OCI-M2 (cell line): ENCODE measurements around the gene NBDY.
"Not testable (repeated sequence)": the region's sequence is repeated elsewhere in the genome, so short reads cannot be mapped to it uniquely, and the experiment has no call there.

Experiments
- DNase-seq: peaks from one replicate; lab custom pipeline; 2025; ENCODE audit not compliant: unreplicated experiment; lab: John Stamatoyannopoulos, UW

NBDY gene, protein sequence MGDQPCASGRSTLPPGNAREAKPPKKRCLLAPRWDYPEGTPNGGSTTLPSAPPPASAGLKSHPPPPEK

DNA sequence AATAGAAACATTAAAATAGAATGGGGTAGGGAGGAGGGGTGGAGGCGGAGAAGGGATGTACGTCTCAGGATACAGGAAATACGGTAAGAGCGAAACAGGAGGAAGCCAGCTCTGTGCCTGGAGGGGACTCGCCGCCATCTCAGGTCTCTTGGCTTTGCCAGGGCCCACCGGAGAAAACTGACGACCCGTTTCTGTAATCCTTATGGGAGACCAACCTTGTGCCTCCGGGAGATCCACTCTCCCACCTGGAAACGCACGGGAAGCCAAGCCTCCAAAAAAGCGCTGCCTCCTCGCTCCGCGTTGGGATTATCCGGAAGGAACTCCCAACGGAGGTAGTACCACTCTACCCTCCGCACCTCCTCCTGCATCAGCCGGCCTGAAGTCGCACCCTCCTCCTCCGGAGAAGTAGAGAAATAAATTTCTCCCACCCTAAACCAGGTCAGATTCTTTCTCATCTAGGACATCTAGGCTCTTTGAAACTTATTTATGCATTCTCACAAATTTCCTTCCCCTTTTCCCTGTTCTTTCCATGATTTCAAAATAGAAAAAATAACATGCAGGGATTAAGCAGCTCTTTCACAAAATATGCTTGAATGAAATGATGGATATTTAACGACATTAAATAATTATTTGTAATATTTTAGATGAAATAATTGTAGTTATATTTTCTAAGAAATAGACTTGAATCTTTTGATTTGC is at the start of gene NBDY:
Gene NBDY, plus strand, starts transcription at position 92 of the 699 bp plus-strand sequence. Its CDS starts 111 bp downstream, at position 203.
- no peak for DNase-seq

DNA sequence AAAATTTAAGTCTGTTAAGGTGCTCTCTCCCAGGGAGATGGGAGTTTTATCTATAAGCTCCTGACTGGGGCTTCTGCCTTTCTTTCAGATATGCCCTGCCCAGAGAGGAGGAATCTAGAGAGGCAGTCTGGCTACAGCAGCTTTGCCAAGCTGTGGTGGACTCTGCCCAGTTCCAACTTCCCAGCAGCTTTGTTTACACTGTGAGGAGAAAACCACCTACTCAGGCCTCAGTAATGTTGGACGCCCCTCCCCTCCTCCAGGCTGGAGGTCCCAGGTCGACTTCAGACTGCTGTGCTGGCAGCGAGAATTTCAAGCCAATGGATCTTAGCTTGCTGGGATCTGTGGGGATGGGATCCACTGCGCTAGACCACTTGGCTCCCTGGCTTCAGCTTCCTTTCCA is 24.5 kb upstream of the NBDY start:
- not testable (repeated sequence) for DNase-seq

DNA sequence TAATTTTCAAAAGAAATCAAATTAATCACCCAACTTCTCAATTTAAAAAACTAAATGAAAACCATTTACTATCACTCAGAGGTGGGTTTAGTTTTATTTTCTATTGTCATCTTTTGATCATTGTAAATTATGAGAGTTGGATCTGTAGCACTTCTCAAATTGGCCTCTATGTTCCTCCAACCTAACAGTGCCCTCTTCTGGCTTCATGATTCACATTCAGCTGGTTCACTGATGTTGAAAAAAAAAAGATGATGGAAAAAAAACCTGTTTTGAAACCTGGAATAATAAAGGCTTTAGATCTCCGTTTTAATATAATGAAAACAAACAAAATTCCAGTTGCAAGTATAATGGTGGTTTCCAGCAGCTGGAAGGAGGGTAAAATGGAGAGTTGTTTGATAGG is 2.4 kb upstream of the NBDY start:
- no peak for DNase-seq

- no peak for DNase-seq
Measured at GRCh38 chrX:56727531-56727930, 1.5 kb upstream of the NBDY start.

DNA sequence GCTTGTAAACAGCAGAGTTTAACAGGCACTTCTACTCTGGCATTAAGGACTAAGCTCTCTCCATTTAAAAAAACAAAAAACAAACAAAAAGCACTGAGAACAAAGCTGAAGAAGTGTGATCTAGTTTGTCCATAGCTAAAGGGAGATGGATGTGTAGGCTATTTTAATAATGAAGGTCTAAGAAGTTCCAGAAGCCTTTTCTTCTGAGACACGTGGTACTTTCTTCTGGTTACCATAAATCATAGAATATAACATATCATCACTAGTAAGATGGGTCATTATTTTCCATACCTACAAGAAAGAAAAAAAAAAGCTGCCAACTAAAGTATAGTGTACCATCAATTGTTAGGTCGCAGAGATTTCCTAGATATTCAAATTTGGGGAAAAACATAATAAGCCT is 722 bp upstream of the NBDY start:
- DNase-seq: no peak

- DNase-seq: no peak
Measured at GRCh38 chrX:56728752-56729151, 291 bp upstream of the NBDY start.

DNA sequence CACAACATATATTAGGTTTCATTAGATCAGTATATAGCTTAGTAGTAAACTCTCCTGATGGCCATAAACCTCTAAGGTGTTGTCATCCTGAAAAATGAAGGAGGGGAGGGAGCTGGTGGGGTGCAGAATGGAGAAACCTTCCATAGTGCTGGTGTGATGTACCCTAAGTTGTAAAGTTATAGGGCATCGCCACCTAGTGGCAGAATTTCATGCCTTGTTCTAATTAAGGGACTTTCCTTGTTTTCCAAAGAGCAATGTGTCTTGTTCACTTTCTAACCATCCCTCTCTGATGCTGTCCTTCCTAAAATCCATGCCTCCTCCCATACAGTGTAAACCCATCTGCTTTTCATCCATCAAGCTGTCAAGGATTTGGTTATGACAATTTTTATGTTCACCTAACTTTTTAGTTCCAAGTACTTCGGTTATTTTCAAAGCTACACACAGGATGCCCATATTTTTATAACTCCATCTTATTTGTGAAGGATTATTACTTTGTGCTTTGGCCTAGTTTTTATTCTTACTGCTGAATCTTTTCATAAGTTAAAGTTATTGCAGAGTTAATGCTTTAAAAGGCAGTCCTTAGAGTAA is 4.5 kb downstream of the NBDY start:
- DNase-seq: no peak

DNA sequence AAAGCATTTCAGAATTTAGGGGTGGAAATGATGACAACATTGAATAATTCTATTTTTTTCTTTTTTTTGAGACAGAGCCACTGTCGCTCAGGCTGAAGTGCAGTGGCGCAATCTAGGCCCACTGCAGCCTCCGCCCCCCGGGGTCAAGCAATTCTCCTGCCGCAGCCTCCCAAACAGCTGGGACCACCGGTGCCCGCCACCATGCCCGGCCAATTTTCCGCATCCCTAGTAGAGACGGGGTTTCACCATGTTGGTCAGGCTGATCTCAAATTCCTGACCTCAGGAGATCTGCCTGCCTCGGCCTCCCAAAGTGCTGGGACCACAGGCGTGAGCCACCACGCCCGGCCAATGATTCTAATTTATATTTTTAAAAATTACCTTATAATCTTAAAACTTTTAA is 7.2 kb downstream of the NBDY start:
- DNase-seq: no peak

DNA sequence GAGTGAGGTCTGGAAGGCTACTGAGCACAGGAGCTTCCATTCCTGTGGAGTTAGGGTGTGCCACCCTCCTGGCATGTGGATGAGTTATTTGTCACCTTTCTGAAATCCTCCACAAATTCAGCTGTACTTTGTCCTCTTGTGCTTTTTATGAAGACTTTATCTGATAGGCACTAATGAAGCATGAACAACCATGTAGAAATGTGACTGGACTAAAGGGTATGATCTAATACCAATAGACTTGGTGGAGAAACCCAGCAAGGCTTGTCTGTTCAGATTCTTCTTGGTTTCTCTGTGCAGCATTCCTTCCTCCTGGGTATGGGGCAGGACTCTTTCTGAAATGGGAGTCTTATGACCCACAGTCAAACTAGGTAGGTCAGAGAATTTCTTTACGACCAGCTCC is 9.6 kb downstream of the NBDY start:
- no peak for DNase-seq

- no peak for DNase-seq
Measured at GRCh38 chrX:56744996-56745395, 16.0 kb downstream of the NBDY start.

- no peak for DNase-seq
Measured at GRCh38 chrX:56746996-56747395, 18.0 kb downstream of the NBDY start.

DNA sequence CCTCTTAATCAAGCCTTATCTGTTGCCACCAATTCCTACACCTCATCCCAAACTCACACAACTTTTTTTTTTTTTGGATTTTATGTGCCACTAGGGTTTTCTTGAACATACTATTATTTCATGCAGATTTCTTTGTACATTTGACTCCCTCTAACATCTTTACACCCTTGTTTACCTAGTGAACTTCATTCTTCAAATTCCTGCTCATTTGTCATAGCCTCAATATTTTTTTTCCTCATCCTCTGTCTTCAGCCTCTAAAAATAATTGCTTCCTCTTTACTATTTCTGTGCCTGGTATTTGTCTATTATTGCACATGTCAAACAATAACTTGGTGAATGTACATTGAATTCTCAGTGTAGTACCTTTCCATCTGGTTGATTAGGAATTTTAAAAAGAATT is 22.0 kb downstream of the NBDY start:
- DNase-seq: no peak

GRCh38 chrX:56757327-56757726 is 28.3 kb downstream of the NBDY start:
- DNase-seq: no peak

GRCh38 chrX:56758456-56758855 is 29.4 kb downstream of the NBDY start:
- no peak for DNase-seq

GRCh38 chrX:56759736-56760409 is 30.8 kb downstream of the NBDY start:
- DNase-seq: no peak

- DNase-seq: not testable (repeated sequence)
Measured at GRCh38 chrX:56760410-56761124, 31.5 kb downstream of the NBDY start.

GRCh38 chrX:56761167-56761566 is 32.1 kb downstream of the NBDY start:
- DNase-seq: no peak

GRCh38 chrX:56762220-56762619 is 33.2 kb downstream of the NBDY start:
- DNase-seq: no peak

- DNase-seq: no peak
Measured at GRCh38 chrX:56762707-56763555, 33.9 kb downstream of the NBDY start.

DNA sequence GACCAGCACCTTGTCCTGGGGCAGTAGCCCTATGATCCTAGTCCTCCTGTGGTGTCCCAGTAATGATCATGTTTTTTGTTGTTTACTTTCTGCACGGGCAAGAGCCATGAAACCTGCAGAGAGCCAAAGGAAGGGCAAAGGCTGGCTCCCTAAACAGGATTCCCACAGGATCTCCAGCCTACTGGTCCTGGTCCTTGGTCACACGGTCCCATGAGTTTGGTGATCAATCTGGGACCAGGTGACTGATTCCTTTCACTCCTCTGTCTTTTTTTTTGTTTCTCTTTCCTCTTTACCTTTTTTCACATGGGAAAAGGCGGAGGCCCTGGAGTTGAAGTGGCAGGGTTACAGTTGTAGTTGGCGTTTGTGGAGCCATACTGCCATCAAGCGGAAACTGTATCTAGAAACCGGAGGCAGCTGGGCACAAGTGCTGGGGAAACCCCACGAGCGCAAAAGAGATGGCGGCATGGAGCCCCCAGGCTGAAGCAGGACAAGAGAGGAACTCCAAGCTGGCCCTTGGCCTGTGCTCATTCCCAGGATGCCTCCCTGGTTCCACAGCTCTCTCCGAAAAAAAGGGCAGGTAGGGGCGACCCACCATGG is 34.6 kb downstream of the NBDY start:
- no peak for DNase-seq
